HepG2 (cell line): Measurements from ENCODE around the gene WNT3A. TPM values are rescaled to one million over a fixed set of nuclear protein-coding genes. Genes with fewer than 3 reads are reported as not detected.

Experiments used
- ATAC-seq: fragments of 200-7000 bp; cut with Tn5 transposase; 3 replicates; pipeline ENCODE4 v1.9.1; 2020; ENCODE audit warnings: mild to moderate bottlenecking, moderate library complexity
- BruUV-seq: library from RNA; stranded (reverse); fragments of 400-500 nt; replicated peaks from 2 replicates; lab custom pipeline; 2021; lab: Mats Ljungman, UMichigan
- CTCF ChIA-PET: fragments of 300-600 bp; formaldehyde crosslinking; extraction: SDS; loops from one replicate; lab custom pipeline; 2021; ENCODE audit warnings: low total read pairs, inconsistent platforms, low intra/inter-chr PET ratio; lab: Yijun Ruan, JAX
- POLR2A ChIA-PET: fragments of 350-600 bp; sonication (Branson Sonifier 250); formaldehyde crosslinking; loops from one replicate; lab custom pipeline; 2020; ENCODE audit warnings: antibody characterized with exemption, inconsistent platforms; lab: Yijun Ruan, JAX
- DNase-seq: peaks from one replicate; pipeline ENCODE4 v3.0.0-alpha.2; 2015; ENCODE audit warnings: low spot score
- FAIRE-seq: peaks from 3 replicates; lab custom pipeline; 2011; peaks lifted over from hg19 to GRCh38; lab: Jason Lieb, UNC
- H2AFZ ChIP-seq: one replicate; pipeline ENCODE4 v1.6.1; 2011; ENCODE audit warnings: low read length, inconsistent platforms
- H3K27ac ChIP-seq: fragments of 300-600 bp; 3 replicates; pipeline ENCODE4 v1.8.0; 2011; ENCODE audit warnings: mixed run types, mild to moderate bottlenecking, mixed read lengths, low read length, inconsistent platforms; ENCODE audit not compliant: insufficient read depth; ENCODE audit errors: extremely low read length
- H3K27me3 ChIP-seq, 2 experiments: fragments of 200-600 bp in 1 of 2; 2 replicates in 1 of 2; 3 replicates in 1 of 2; pipeline versions ENCODE4 v1.6.0 to v1.8.0; 2011; ENCODE audit warnings: low read length in 2 of 2, mild to moderate bottlenecking in 2 of 2, moderate library complexity in 2 of 2, inconsistent platforms in 1 of 2; ENCODE audit not compliant: insufficient read depth in 2 of 2, control insufficient read depth in 1 of 2
- H3K36me3 ChIP-seq, 2 experiments: fragments of 200-600 bp in 1 of 2; replicated peaks in 1 of 2; 2 replicates in 1 of 2; 3 replicates in 1 of 2; pipeline versions ENCODE4 v1.5.1 to v1.8.0; 2011; ENCODE audit warnings: low read length in 2 of 2, inconsistent platforms in 1 of 2; ENCODE audit not compliant: insufficient read depth in 2 of 2, control insufficient read depth in 1 of 2
- H3K4me1 ChIP-seq: 2 replicates; pipeline ENCODE4 v1.5.1; 2012; ENCODE audit warnings: low read length, inconsistent platforms; ENCODE audit not compliant: insufficient read depth
- H3K4me2 ChIP-seq: 2 replicates; pipeline ENCODE4 v1.6.0; 2011; ENCODE audit warnings: low read depth, low read length, inconsistent platforms
- H3K4me3 ChIP-seq, 3 experiments: fragments of 200-600 bp in 1 of 3; sonication (generic), shearing (Covaris generic) in 1 of 3; replicated peaks in 1 of 3; 2 replicates each; pipeline ENCODE4 v1.5.1; 2011 to 2016; ENCODE audit warnings: low read length in 3 of 3, inconsistent platforms in 2 of 3, low read depth in 2 of 3, mild to moderate bottlenecking in 2 of 3, control low read depth in 1 of 3, mixed read lengths in 1 of 3; ENCODE audit not compliant: insufficient read depth in 1 of 3
- H3K79me2 ChIP-seq: one replicate; pipeline ENCODE4 v1.6.1; 2011; ENCODE audit warnings: low read length, inconsistent platforms; ENCODE audit not compliant: insufficient read depth
- H3K9ac ChIP-seq: 2 replicates; pipeline ENCODE4 v1.6.0; 2011; ENCODE audit warnings: mild to moderate bottlenecking, low read depth, low read length, inconsistent platforms; ENCODE audit not compliant: insufficient read depth
- H3K9me3 ChIP-seq: 2 replicates; pipeline ENCODE4 v1.5.1; 2012; ENCODE audit warnings: mild to moderate bottlenecking, low read length
- H4K20me1 ChIP-seq: 2 replicates; pipeline ENCODE4 v1.6.0; 2011; ENCODE audit warnings: inconsistent platforms, mild to moderate bottlenecking, low read length, moderate library complexity; ENCODE audit not compliant: insufficient read depth
- FIP1L1 ChIP-seq: fragments of 200-400 bp; formaldehyde crosslinking; IDR thresholded peaks from 2 replicates; pipeline ENCODE4 v1.6.1; 2018; ENCODE audit warnings: low read depth, mild to moderate bottlenecking, low read length, moderate library complexity, borderline replicate concordance; ENCODE audit not compliant: insufficient read depth
- FOXM1 ChIP-seq: sonication (generic); formaldehyde crosslinking; IDR thresholded peaks from 2 replicates; pipeline ENCODE4 v1.5.0; 2020; ENCODE audit warnings: missing genetic modification reagents
- FOXO1 ChIP-seq: sonication (generic); formaldehyde crosslinking; IDR thresholded peaks from 2 replicates; pipeline ENCODE4 v1.4.0; 2020; ENCODE audit warnings: missing genetic modification reagents
- FOXP1 ChIP-seq, 2 experiments: fragments of 450-650 bp in 1 of 2; IDR thresholded peaks; 2 replicates each; pipeline ENCODE4 v1.6.1; 2017 to 2018; ENCODE audit warnings: antibody characterized with exemption in 1 of 2
- GABPA ChIP-seq, 2 experiments: IDR thresholded peaks; 2 replicates each; pipeline ENCODE4 v1.6.1; 2011 to 2016; ENCODE audit warnings: low read depth in 2 of 2, low read length in 1 of 2, missing biosample characterization in 1 of 2, missing genetic modification characterization in 1 of 2
- HNF4A ChIP-seq: sonication (generic); formaldehyde crosslinking; IDR thresholded peaks from 2 replicates; pipeline ENCODE4 v1.4.0; 2020; ENCODE audit warnings: missing genetic modification reagents
- HNRNPLL ChIP-seq: fragments of 200-400 bp; formaldehyde crosslinking; IDR thresholded peaks from 2 replicates; pipeline ENCODE4 v1.6.1; 2017; ENCODE audit warnings: mild to moderate bottlenecking, low read depth, low read length; ENCODE audit not compliant: poor library complexity, severe bottlenecking
- HOXA9 ChIP-seq: sonication (generic); formaldehyde crosslinking; IDR thresholded peaks from 2 replicates; pipeline ENCODE4 v1.8.1; 2022; ENCODE audit warnings: missing genetic modification reagents, mild to moderate bottlenecking, moderate library complexity, borderline replicate concordance
- MEIS2 ChIP-seq: sonication (generic); formaldehyde crosslinking; IDR thresholded peaks from 2 replicates; pipeline ENCODE4 v1.9.0; 2021; ENCODE audit warnings: mild to moderate bottlenecking, missing genetic modification reagents
- NFKB2 ChIP-seq: sonication (generic); formaldehyde crosslinking; IDR thresholded peaks from 2 replicates; pipeline ENCODE4 v1.4.0; 2020; ENCODE audit warnings: missing genetic modification reagents, borderline replicate concordance
- NONO ChIP-seq, 2 experiments: fragments of 450-650 bp in 1 of 2; sonication (generic) in 1 of 2; formaldehyde crosslinking in 1 of 2; IDR thresholded peaks in 1 of 2; conservative IDR thresholded peaks in 1 of 2; 2 replicates each; pipeline versions ENCODE4 v1.6.1 to v1.8.0; 2017 to 2022; ENCODE audit warnings: mild to moderate bottlenecking in 1 of 2, missing genetic modification reagents in 1 of 2, moderate library complexity in 1 of 2
- POGZ ChIP-seq: sonication (generic); formaldehyde crosslinking; IDR thresholded peaks from 2 replicates; pipeline ENCODE4 v1.4.0; 2020; ENCODE audit warnings: mild to moderate bottlenecking, missing genetic modification reagents
- RBFOX2 ChIP-seq: fragments of 200-400 bp; formaldehyde crosslinking; IDR thresholded peaks from 2 replicates; pipeline ENCODE4 v1.6.1; 2017; ENCODE audit warnings: low read depth, mild to moderate bottlenecking, low read length
- WIZ ChIP-seq: sonication (generic); formaldehyde crosslinking; IDR thresholded peaks from 2 replicates; pipeline ENCODE4 v1.5.1; 2020; ENCODE audit warnings: mild to moderate bottlenecking, missing genetic modification reagents
- ZFP91 ChIP-seq: sonication (generic); formaldehyde crosslinking; IDR thresholded peaks from 2 replicates; pipeline ENCODE4 v1.9.0; 2022; ENCODE audit warnings: missing genetic modification reagents, mild to moderate bottlenecking, borderline replicate concordance
- ZNF205 ChIP-seq: IDR thresholded peaks from 2 replicates; pipeline ENCODE4 v1.6.1; 2018; ENCODE audit warnings: missing biosample characterization, missing genetic modification reagents
- WGBS: methylation state at CpG from one replicate; pipeline ENCODE4 v1.1.6; 2017; ENCODE audit warnings: low lambda C conversion rate; 5-methylcytosine and 5-hydroxymethylcytosine counted together
- in situ Hi-C: cut with HindIII; loops from 2 replicates; pipeline ENCODE4 v1.10.0; 2017; ENCODE audit warnings: low pct_unique_long_range_greater_than_20kb; ENCODE audit not compliant: extremely low pct_ligation_motif_present
- intact Hi-C: fragments of 100-400 bp; cut with micrococcal nuclease; formaldehyde crosslinking; loops from one replicate; pipeline ENCODE4 v1.10.0; 2022; ENCODE audit not compliant: unreplicated experiment
- polyA plus RNA-seq, 8 experiments: library from polyadenylated mRNA; depleted of rRNA in 3 of 8; stranded (reverse) in 7 of 8; unstranded in 1 of 8; fragments of >200 nt; fragmentation: Illumina TruSeq in 4 of 8; extraction: Trizol in 4 of 8; gene quantifications; 2 replicates each; pipeline versions ENCODE4 v1.2.1 to v1.2.3, GENCODE V29; 2011 to 2016; ENCODE audit warnings: low read depth in 4 of 8, missing spikeins in 1 of 8, mixed read lengths in 1 of 8; ENCODE audit not compliant: insufficient read depth in 1 of 8
- total RNA-seq, 5 experiments: library from RNA; depleted of rRNA; stranded (reverse); fragments of >200 nt; fragmentation: Illumina TruSeq; extraction: Trizol; gene quantifications; 2 replicates each; pipeline ENCODE4 v1.2.3, GENCODE V29; 2016; ENCODE audit warnings: low read depth in 1 of 5

Gene WNT3A
- total and polyA plus RNA-seq, 2 of the 13 experiments (the other 11 are each of a cell fraction or from before 2014, with no cell fraction given): not detected

- ChIA-PET CTCF (no interaction called here), POLR2A (no interaction called here)
- in situ Hi-C loops (no loop called here), intact Hi-C loops (no loop called here)
- no peak for FAIRE-seq
- H3K9me3 ChIP-seq: no peaks in the 10 kb centered on the region
- no peak overlapping the region for H3K27ac ChIP-seq
- no peaks in the 10 kb centered on the region for H4K20me1 ChIP-seq
- H3K36me3 ChIP-seq: no peaks in the 10 kb centered on the region
- no peak overlapping the region for H2AFZ ChIP-seq
- no peak overlapping the region for H3K9ac ChIP-seq
- no peak overlapping the region for H3K4me3 ChIP-seq
- H3K79me2 ChIP-seq: no peaks in the 10 kb centered on the region
- H3K4me2 ChIP-seq: no peak overlapping the region
- no TSS peak for BruUV-seq
- TF ChIP-seq ZNF205 (CRISPR knock-in tag) (no peak), RBFOX2 (no peak), GABPA (IDR thresholded peaks at IDR 0.05; ENCODE audit: low read depth, low read length) (no peak), GABPA (CRISPR knock-in tag; IDR thresholded peaks at IDR 0.05; ENCODE audit: low read depth) (no peak), HNF4A (CRISPR knock-in tag) (no peak), FOXP1 (IDR thresholded peaks at IDR 0.05) (no peak), FOXP1 (CRISPR knock-in tag; IDR thresholded peaks at IDR 0.05) (no peak), NFKB2 (CRISPR knock-in tag) (no peak)
- H3K27me3 ChIP-seq: peaks cover 8 to 40% of the 10 kb centered on the region in 2 experiments; a peak in 4 of 5 replicates
- no peak for ATAC-seq
- DNase-seq: no peak
- WGBS: 8% methylated on average over 9 of the region's 10 CpGs
- no peaks in the 10 kb centered on the region for H3K4me1 ChIP-seq
Measured at GRCh38 chr1:228061411-228062084, 54.8 kb downstream of the WNT3A start.

GRCh38 chr1:228062085-228062791 is 55.4 kb downstream of the WNT3A start:
- Histone ChIP-seq H3K4me2 (no peak overlapping the region), H4K20me1 (no peaks in the 10 kb centered on the region), H3K36me3 (no peaks in the 10 kb centered on the region), H3K4me3 (no peak overlapping the region), H3K27me3 (peaks cover 8 to 43% of the 10 kb centered on the region in 2 experiments; a peak in 4 of 5 replicates), H3K79me2 (no peaks in the 10 kb centered on the region), H2AFZ (no peak overlapping the region), H3K4me1 (no peaks in the 10 kb centered on the region), H3K27ac (no peak overlapping the region), H3K9me3 (no peaks in the 10 kb centered on the region), H3K9ac (no peak overlapping the region)
- in situ Hi-C loops: no loop called here
- FAIRE-seq: no peak
- no peak for TF ChIP-seq WIZ (CRISPR knock-in tag)
- no peak for TF ChIP-seq POGZ (CRISPR knock-in tag)
- TF ChIP-seq NONO (IDR thresholded peaks at IDR 0.05): no peak
- TF ChIP-seq NONO (CRISPR knock-in tag; conservative IDR thresholded peaks at IDR 0.05): no peak
- no peak for TF ChIP-seq HNRNPLL
- no peak for TF ChIP-seq ZFP91
- no peak for TF ChIP-seq FOXO1 (CRISPR knock-in tag)
- no peak for TF ChIP-seq HOXA9 (CRISPR knock-in tag)
- no peak for TF ChIP-seq MEIS2
- TF ChIP-seq FIP1L1: no peak
- no peak for TF ChIP-seq FOXM1 (CRISPR knock-in tag)
- intact Hi-C loops: no loop called here
- WGBS: 0% methylated on average over 4 of the region's 9 CpGs
- DNase-seq: no peak
- ChIA-PET CTCF (no interaction called here), POLR2A (no interaction called here)
- no TSS peak for BruUV-seq
- no peak for ATAC-seq
